GM19023 (cell line): Measurements from ENCODE around the gene SEC11A.
"Not testable (repeated sequence)": the region's sequence is repeated elsewhere in the genome, so short reads cannot be mapped to it uniquely, and the experiment has no call there.

Source experiments
- ATAC-seq: cut with Tn5 transposase; IDR thresholded peaks from one replicate; pipeline ENCODE4 v1.9.1; 2021; ENCODE audit warnings: mild to moderate bottlenecking, moderate library complexity; ENCODE audit not compliant: unreplicated experiment

SEC11A gene

GRCh38 chr15:84740691-84741090, 24.8 kb upstream of the SEC11A start:
- ATAC-seq, result no peak

- ATAC-seq, result no peak
Observed at GRCh38 chr15:84737005-84737404, 21.1 kb upstream of the SEC11A start.

GRCh38 chr15:84736375-84736774, 20.4 kb upstream of the SEC11A start:
- peak; percentile 59 for ATAC-seq

- ATAC-seq, result peak; percentile 33
Observed at GRCh38 chr15:84735480-84736061, 19.6 kb upstream of the SEC11A start.

GRCh38 chr15:84734794-84735479, 19.0 kb upstream of the SEC11A start:
- peak; percentile 72 for ATAC-seq

GRCh38 chr15:84731774-84732173, 15.8 kb upstream of the SEC11A start:
- ATAC-seq, result no peak

GRCh38 chr15:84727429-84727828, 11.5 kb upstream of the SEC11A start:
- ATAC-seq, result no peak

- ATAC-seq, result no peak
Observed at GRCh38 chr15:84725001-84725491, 9.1 kb upstream of the SEC11A start.

- no peak for ATAC-seq
Observed at GRCh38 chr15:84722628-84723027, 6.7 kb upstream of the SEC11A start.

GRCh38 chr15:84721371-84721770, 5.4 kb upstream of the SEC11A start:
- ATAC-seq, result no peak

GRCh38 chr15:84715441-84716035, 401 bp downstream of the SEC11A start:
- peak; percentile 5 for ATAC-seq

- ATAC-seq, result no peak
Observed at GRCh38 chr15:84714821-84715220, 1.1 kb downstream of the SEC11A start.

GRCh38 chr15:84714372-84714771, 1.6 kb downstream of the SEC11A start:
- ATAC-seq, result no peak

GRCh38 chr15:84703808-84704207, 12.1 kb downstream of the SEC11A start:
- ATAC-seq, result no peak

- no peak for ATAC-seq
Observed at GRCh38 chr15:84702961-84703482, 12.9 kb downstream of the SEC11A start.

- no peak for ATAC-seq
Observed at GRCh38 chr15:84699538-84700191, 16.3 kb downstream of the SEC11A start.

GRCh38 chr15:84697236-84697990, 18.5 kb downstream of the SEC11A start:
- no peak for ATAC-seq

GRCh38 chr15:84696757-84697156, 19.2 kb downstream of the SEC11A start:
- ATAC-seq, result no peak

- ATAC-seq, result no peak
Observed at GRCh38 chr15:84690342-84690741, 25.6 kb downstream of the SEC11A start.

- ATAC-seq, result no peak
Observed at GRCh38 chr15:84689858-84690257, 26.1 kb downstream of the SEC11A start.

- ATAC-seq, result not testable (repeated sequence)
Observed at GRCh38 chr15:84686446-84686845, 29.5 kb downstream of the SEC11A start.
